Erythroblast (primary cell): ENCODE data around the gene GABBR2.

Experiments used
- GATA1 ChIP-seq: IDR thresholded peaks from 2 replicates; pipeline ENCODE4 v1.6.1; 2011; ENCODE audit warnings: low read depth, mild to moderate bottlenecking, control low read depth, low read length, moderate library complexity
- POLR2A ChIP-seq: IDR thresholded peaks from 2 replicates; pipeline ENCODE4 v1.6.1; 2011; ENCODE audit warnings: mild to moderate bottlenecking, low read length

DNA sequence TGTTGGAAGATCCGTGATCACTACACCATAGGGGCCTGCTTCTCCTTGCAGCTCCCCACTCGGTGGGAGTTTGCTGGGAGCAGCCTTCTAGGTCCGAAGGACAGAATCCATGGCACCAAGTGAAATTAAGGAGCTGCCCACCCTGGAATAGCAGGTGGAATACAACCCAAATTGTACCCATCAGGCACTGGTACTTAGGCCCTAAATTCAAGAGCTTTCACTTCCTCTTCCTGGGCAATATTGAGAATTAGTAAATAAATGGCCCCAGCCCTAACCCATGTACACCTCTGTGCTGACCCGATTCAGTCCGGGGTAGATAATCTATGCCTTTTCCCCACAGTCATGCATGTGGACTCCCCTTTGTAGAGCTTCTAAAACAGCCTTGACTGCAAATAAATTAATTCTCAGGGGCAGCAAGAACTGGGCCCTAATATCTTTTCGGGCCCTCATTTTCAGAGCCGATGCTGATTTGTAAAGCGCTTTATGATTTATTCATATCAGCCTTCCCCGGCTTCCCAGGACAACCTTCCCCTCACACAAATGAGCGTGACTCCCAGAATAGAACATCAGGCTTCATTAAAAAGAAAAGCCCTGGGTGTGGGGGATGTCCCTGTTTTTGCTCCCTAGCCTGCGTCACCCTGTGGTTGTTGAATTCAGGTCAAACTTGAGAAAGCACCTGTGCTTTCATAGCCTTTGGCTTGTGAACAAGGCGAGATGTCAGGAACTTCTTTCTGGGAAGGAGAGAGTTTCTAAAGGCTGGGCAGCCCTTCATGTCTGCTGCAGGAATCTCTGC is 327.2 kb downstream of the GABBR2 start:
- TF ChIP-seq POLR2A (no peak), GATA1 (no peak)
